ENCODE measurements around the gene ARHGAP42. TPM values are rescaled to one million over a fixed set of nuclear protein-coding genes. Genes with fewer than 3 reads are reported as not detected.

The ARHGAP42 gene
- total and polyA plus RNA-seq, 5 donors from 2014 or later = not detected

GRCh38 chr11:100778166-100778785 lies 91.2 kb downstream of the ARHGAP42 start:
- peaks cover 0 to 3% (median 2%) of the 10 kb centered on the region in 7 donors for H3K9me3 Mint-ChIP-seq
- Histone ChIP-seq H3K27ac (ENCODE audit: insufficient read depth, low read length, poor library complexity, severe bottlenecking) (no peak overlapping the region), H3K4me3 (ENCODE audit: low read depth, low read length) (no peak overlapping the region), H3K4me1 (ENCODE audit: control insufficient read depth, insufficient read depth, low read length, poor library complexity, severe bottlenecking) (no peaks in the 10 kb centered on the region), H3K36me3 (ENCODE audit: control insufficient read depth, insufficient read depth, low read length) (no peaks in the 10 kb centered on the region), H3K9me3 (ENCODE audit: control insufficient read depth in 2 of 2, low read length in 2 of 2) (no peaks in the 10 kb centered on the region), H3K27me3 (ENCODE audit: control insufficient read depth, insufficient read depth, low read length) (no peaks in the 10 kb centered on the region)
- no peaks in the 10 kb centered on the region for H3K36me3 Mint-ChIP-seq
- no peak for DNase-seq
- no peaks in the 10 kb centered on the region for H3K4me1 Mint-ChIP-seq
- H3K27me3 Mint-ChIP-seq = no peaks in the 10 kb centered on the region
- no peak for ATAC-seq (ENCODE audit: low read depth in 2 of 2)
- H3K4me3 Mint-ChIP-seq = no peak overlapping the region
- no peak overlapping the region for H3K27ac Mint-ChIP-seq

GRCh38 chr11:100780470-100780869 lies 93.4 kb downstream of the ARHGAP42 start:
- Mint-ChIP-seq H3K4me3 (no peak overlapping the region), H3K4me1 (no peaks in the 10 kb centered on the region), H3K9me3 (peaks cover 0 to 3% (median 1%) of the 10 kb centered on the region in 7 donors), H3K36me3 (no peaks in the 10 kb centered on the region), H3K27ac (no peak overlapping the region), H3K27me3 (no peaks in the 10 kb centered on the region)
- Histone ChIP-seq H3K4me3 (ENCODE audit: low read depth, low read length) (no peak overlapping the region), H3K27me3 (ENCODE audit: control insufficient read depth, insufficient read depth, low read length) (no peaks in the 10 kb centered on the region), H3K27ac (ENCODE audit: insufficient read depth, low read length, poor library complexity, severe bottlenecking) (no peak overlapping the region), H3K9me3 (ENCODE audit: control insufficient read depth in 2 of 2, low read length in 2 of 2) (no peaks in the 10 kb centered on the region), H3K4me1 (ENCODE audit: control insufficient read depth, insufficient read depth, low read length, poor library complexity, severe bottlenecking) (no peaks in the 10 kb centered on the region), H3K36me3 (ENCODE audit: control insufficient read depth, insufficient read depth, low read length) (no peaks in the 10 kb centered on the region)
- no peak for ATAC-seq (ENCODE audit: low read depth in 2 of 2)
- no peak for DNase-seq

- no peaks in the 10 kb centered on the region for H3K27me3 ChIP-seq (ENCODE audit: control insufficient read depth, insufficient read depth, low read length)
- H3K4me1 ChIP-seq (ENCODE audit: control insufficient read depth, insufficient read depth, low read length, poor library complexity, severe bottlenecking) = no peaks in the 10 kb centered on the region
- no peak overlapping the region for H3K27ac ChIP-seq (ENCODE audit: insufficient read depth, low read length, poor library complexity, severe bottlenecking)
- Mint-ChIP-seq H3K27ac (no peak overlapping the region), H3K4me3 (no peak overlapping the region), H3K9me3 (peaks cover 0 to 8% (median 1%) of the 10 kb centered on the region in 7 donors), H3K4me1 (no peaks in the 10 kb centered on the region), H3K27me3 (no peaks in the 10 kb centered on the region), H3K36me3 (no peaks in the 10 kb centered on the region)
- DNase-seq = no peak
- H3K36me3 ChIP-seq (ENCODE audit: control insufficient read depth, insufficient read depth, low read length) = no peaks in the 10 kb centered on the region
- no peak for ATAC-seq (ENCODE audit: low read depth in 2 of 2)
- no peak overlapping the region for H3K4me3 ChIP-seq (ENCODE audit: low read depth, low read length)
- no peaks in the 10 kb centered on the region for H3K9me3 ChIP-seq (ENCODE audit: control insufficient read depth in 2 of 2, low read length in 2 of 2)
These were observed 98.3 kb downstream of the ARHGAP42 start for GRCh38 chr11:100785148-100785983.

GRCh38 chr11:100788561-100789295 lies 101.6 kb downstream of the ARHGAP42 start:
- Histone ChIP-seq H3K4me1 (ENCODE audit: control insufficient read depth, insufficient read depth, low read length, poor library complexity, severe bottlenecking) (no peaks in the 10 kb centered on the region), H3K27ac (ENCODE audit: insufficient read depth, low read length, poor library complexity, severe bottlenecking) (no peak overlapping the region), H3K36me3 (ENCODE audit: control insufficient read depth, insufficient read depth, low read length) (no peaks in the 10 kb centered on the region), H3K27me3 (ENCODE audit: control insufficient read depth, insufficient read depth, low read length) (no peaks in the 10 kb centered on the region), H3K9me3 (ENCODE audit: control insufficient read depth in 2 of 2, low read length in 2 of 2) (no peaks in the 10 kb centered on the region), H3K4me3 (ENCODE audit: low read depth, low read length) (no peak overlapping the region)
- Mint-ChIP-seq H3K27ac (no peak overlapping the region), H3K27me3 (no peaks in the 10 kb centered on the region), H3K9me3 (peaks cover 0 to 5% (median 2%) of the 10 kb centered on the region in 7 donors), H3K4me1 (no peaks in the 10 kb centered on the region), H3K36me3 (no peaks in the 10 kb centered on the region), H3K4me3 (no peak overlapping the region)
- DNase-seq = no peak
- ATAC-seq (ENCODE audit: low read depth in 2 of 2) = no peak

GRCh38 chr11:100789500-100789899 lies 102.4 kb downstream of the ARHGAP42 start:
- no peaks in the 10 kb centered on the region for H3K36me3 Mint-ChIP-seq
- Histone ChIP-seq H3K27ac (ENCODE audit: insufficient read depth, low read length, poor library complexity, severe bottlenecking) (no peak overlapping the region), H3K4me3 (ENCODE audit: low read depth, low read length) (no peak overlapping the region), H3K36me3 (ENCODE audit: control insufficient read depth, insufficient read depth, low read length) (no peaks in the 10 kb centered on the region), H3K9me3 (ENCODE audit: control insufficient read depth in 2 of 2, low read length in 2 of 2) (no peaks in the 10 kb centered on the region), H3K4me1 (ENCODE audit: control insufficient read depth, insufficient read depth, low read length, poor library complexity, severe bottlenecking) (no peaks in the 10 kb centered on the region), H3K27me3 (ENCODE audit: control insufficient read depth, insufficient read depth, low read length) (no peaks in the 10 kb centered on the region)
- H3K4me1 Mint-ChIP-seq = no peaks in the 10 kb centered on the region
- no peak overlapping the region for H3K27ac Mint-ChIP-seq
- DNase-seq (no peak), ATAC-seq (ENCODE audit: low read depth in 2 of 2) (no peak)
- H3K9me3 Mint-ChIP-seq = peaks cover 0 to 9% (median 2%) of the 10 kb centered on the region in 7 donors
- H3K27me3 Mint-ChIP-seq = no peaks in the 10 kb centered on the region
- no peak overlapping the region for H3K4me3 Mint-ChIP-seq

- no peak overlapping the region for H3K4me3 ChIP-seq (ENCODE audit: low read depth, low read length)
- no peak overlapping the region for H3K27ac ChIP-seq (ENCODE audit: insufficient read depth, low read length, poor library complexity, severe bottlenecking)
- ATAC-seq (ENCODE audit: low read depth in 2 of 2) = no peak
These were observed 103.0 kb downstream of the ARHGAP42 start for GRCh38 chr11:100790073-100790472.

GRCh38 chr11:100791103-100791502 lies 104.0 kb downstream of the ARHGAP42 start:
- no peaks in the 10 kb centered on the region for H3K27me3 ChIP-seq (ENCODE audit: control insufficient read depth, insufficient read depth, low read length)
- Mint-ChIP-seq H3K27ac (no peak overlapping the region), H3K9me3 (peaks cover 0 to 9% (median 4%) of the 10 kb centered on the region in 7 donors), H3K27me3 (no peaks in the 10 kb centered on the region), H3K4me1 (no peaks in the 10 kb centered on the region), H3K4me3 (no peak overlapping the region), H3K36me3 (no peaks in the 10 kb centered on the region)
- ATAC-seq (ENCODE audit: low read depth in 2 of 2) = no peak
- no peaks in the 10 kb centered on the region for H3K36me3 ChIP-seq (ENCODE audit: control insufficient read depth, insufficient read depth, low read length)
- H3K4me1 ChIP-seq (ENCODE audit: control insufficient read depth, insufficient read depth, low read length, poor library complexity, severe bottlenecking) = no peaks in the 10 kb centered on the region
- H3K4me3 ChIP-seq (ENCODE audit: low read depth, low read length) = no peak overlapping the region
- no peaks in the 10 kb centered on the region for H3K9me3 ChIP-seq (ENCODE audit: control insufficient read depth in 2 of 2, low read length in 2 of 2)
- no peak overlapping the region for H3K27ac ChIP-seq (ENCODE audit: insufficient read depth, low read length, poor library complexity, severe bottlenecking)
- no peak for DNase-seq

More at GRCh38 chr11:100790073-100790472, 103.0 kb downstream of the ARHGAP42 start:
- no peaks in the 10 kb centered on the region for H3K4me1 Mint-ChIP-seq
- no peak overlapping the region for H3K27ac Mint-ChIP-seq
- no peaks in the 10 kb centered on the region for H3K4me1 ChIP-seq (ENCODE audit: control insufficient read depth, insufficient read depth, low read length, poor library complexity, severe bottlenecking)
- H3K9me3 ChIP-seq (ENCODE audit: control insufficient read depth in 2 of 2, low read length in 2 of 2) = no peaks in the 10 kb centered on the region
- H3K27me3 Mint-ChIP-seq = no peaks in the 10 kb centered on the region
- no peak overlapping the region for H3K4me3 Mint-ChIP-seq
- peaks cover 0 to 9% (median 2%) of the 10 kb centered on the region in 7 donors for H3K9me3 Mint-ChIP-seq
- no peaks in the 10 kb centered on the region for H3K36me3 ChIP-seq (ENCODE audit: control insufficient read depth, insufficient read depth, low read length)
- no peak for DNase-seq
- H3K36me3 Mint-ChIP-seq = no peaks in the 10 kb centered on the region
- no peaks in the 10 kb centered on the region for H3K27me3 ChIP-seq (ENCODE audit: control insufficient read depth, insufficient read depth, low read length)
